Dedifferentiated amniotic fluid mesenchymal stem cell (primary cell): ENCODE data around the gene PPFIA4.
A peak's percentile ranks its signal among the peaks of the same experiment; 100 is the strongest.

Experiments used
- DNase-seq: peaks from one replicate; pipeline ENCODE4 v3.0.0-alpha.2; 2016; ENCODE audit errors: extremely low spot score

PPFIA4 gene

GRCh38 chr1:203099805-203100515 lies 73.7 kb downstream of the PPFIA4 start:
- DNase-seq: no peak

- DNase-seq: no peak
Observed at GRCh38 chr1:203100516-203100869, 74.2 kb downstream of the PPFIA4 start.

GRCh38 chr1:203101813-203102634 lies 75.7 kb downstream of the PPFIA4 start:
- no peak for DNase-seq

GRCh38 chr1:203103216-203103615 lies 76.9 kb downstream of the PPFIA4 start:
- DNase-seq: no peak

- DNase-seq: no peak
Observed at GRCh38 chr1:203103829-203104495, 77.7 kb downstream of the PPFIA4 start.

DNA sequence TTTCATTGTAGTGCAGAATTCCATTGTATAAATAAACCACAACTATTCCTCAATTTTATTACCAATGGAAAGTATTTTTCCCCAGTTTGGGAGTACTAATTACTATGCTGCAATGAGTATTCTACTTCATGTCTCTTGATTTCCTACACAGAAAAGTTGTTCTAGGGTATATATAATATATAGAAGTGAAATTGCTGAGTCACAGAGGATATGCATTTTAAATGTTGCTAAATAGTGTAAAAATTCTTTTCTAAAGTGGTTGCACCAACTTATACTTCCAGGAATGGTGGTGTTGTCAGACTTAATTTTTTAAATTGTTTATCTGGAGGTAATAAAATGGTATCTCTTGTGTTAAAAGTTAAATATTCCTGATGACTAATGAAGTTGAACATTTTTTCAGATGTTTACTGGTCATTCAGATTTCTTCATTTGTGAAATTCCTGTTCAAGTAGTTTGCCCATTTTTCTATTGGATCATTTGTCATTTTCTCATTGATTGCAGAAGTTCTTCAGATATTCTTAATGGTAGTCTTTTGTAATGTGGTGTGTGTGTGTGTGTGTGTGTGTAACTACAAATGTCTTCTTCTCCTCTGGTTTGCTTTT lies 78.6 kb downstream of the PPFIA4 start:
- DNase-seq: no peak

GRCh38 chr1:203112475-203112874 lies 86.2 kb downstream of the PPFIA4 start:
- no peak for DNase-seq

DNA sequence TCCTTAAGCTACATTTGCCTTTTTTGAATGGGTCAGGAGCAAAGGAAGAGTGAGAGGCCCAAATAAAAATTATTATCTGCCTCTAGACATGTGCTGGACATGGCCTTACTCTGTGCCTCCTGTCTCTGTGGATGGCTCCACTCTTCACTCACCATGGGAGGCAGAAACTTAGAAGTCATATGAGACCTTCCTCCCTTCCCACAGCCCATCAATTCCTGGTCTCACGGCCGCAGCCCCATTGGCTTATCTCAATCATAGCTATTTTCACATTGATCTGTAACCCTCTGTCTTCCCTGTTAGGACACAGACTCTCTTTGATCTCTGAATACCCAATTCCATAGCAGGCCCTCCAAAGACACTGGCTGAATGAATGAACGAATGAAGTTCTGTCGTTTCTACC lies 87.0 kb downstream of the PPFIA4 start:
- no peak for DNase-seq

- DNase-seq: no peak
Observed at GRCh38 chr1:203114202-203114601, 87.9 kb downstream of the PPFIA4 start.

DNA sequence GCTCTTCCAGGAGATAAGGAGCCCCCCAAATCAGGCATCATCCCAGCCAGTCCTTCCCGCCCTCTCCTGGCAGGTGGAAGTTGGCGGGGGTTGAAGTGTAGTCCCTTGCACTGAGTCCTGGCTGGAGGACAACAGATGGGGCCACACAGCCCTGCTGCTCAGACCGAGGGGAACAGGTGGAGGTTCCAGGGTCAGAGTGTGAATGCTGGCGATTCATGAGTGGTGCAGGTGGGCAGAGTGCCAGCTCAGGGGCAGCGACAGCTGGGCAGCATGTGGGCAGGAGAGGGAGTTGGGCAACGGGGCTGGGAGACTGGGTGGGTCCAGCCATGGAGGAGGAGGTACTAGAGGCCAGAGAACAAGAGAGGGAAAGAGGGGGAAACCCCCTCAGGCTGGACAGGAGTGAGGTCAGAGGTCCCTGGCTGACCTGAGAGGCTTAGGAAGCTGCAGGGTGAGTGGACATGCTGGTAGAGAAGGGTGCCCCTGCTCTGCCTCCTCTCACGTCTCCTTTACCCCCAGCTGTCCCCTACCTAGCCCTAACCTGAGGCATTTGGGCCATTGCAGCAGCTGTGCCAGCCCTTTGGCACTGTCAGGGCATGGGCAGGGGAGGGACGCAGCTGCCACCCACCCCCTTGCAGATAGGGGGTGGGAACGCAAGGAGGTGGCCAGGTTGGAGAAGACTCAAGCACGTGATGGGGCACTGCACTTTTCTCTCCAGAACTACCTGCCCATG lies 90.0 kb downstream of the PPFIA4 start:
- no peak for DNase-seq

- peak; percentile 54 for DNase-seq
Observed at GRCh38 chr1:203117611-203118575, 91.6 kb downstream of the PPFIA4 start.

DNA sequence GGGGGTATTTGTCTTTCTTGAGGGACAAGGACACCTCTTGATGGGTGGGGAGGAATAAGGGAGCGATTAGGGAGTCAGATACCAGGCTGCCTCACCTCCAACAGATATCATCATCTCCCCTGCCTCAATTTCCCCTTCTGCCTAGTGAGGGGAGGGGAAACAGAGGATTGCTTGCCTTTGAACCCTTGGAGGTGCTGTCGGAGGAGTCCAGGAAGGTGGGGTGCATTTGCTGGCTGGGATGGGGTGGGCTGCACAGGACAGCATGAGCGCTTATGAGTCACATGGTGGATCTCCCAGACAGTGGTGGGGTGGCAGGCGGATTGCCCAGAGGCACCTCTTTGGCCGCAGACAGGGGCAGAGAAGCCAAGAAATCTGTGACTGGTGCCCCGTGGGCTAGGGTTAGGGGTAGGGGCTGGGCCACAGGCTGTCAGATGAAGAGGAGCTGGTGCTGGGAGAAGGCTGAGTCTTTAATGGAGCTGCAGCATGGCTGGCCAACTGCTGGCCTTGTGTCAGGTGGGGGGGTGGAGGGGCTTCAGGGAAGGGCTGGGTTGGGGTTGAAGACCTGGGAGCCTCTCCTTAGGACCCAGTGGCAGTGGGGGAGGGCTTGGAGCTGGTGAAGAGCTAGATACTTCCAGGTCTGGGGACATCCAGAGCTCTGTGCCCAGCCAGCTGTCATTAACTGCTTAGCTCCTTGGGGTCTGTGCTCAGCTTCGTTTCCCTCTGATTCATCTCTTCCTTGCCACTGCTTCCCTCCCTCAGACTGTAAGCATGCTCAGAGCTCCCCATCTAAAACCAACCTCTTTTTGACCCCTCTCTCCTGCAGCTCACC lies 94.2 kb downstream of the PPFIA4 start:
- DNase-seq: no peak

DNA sequence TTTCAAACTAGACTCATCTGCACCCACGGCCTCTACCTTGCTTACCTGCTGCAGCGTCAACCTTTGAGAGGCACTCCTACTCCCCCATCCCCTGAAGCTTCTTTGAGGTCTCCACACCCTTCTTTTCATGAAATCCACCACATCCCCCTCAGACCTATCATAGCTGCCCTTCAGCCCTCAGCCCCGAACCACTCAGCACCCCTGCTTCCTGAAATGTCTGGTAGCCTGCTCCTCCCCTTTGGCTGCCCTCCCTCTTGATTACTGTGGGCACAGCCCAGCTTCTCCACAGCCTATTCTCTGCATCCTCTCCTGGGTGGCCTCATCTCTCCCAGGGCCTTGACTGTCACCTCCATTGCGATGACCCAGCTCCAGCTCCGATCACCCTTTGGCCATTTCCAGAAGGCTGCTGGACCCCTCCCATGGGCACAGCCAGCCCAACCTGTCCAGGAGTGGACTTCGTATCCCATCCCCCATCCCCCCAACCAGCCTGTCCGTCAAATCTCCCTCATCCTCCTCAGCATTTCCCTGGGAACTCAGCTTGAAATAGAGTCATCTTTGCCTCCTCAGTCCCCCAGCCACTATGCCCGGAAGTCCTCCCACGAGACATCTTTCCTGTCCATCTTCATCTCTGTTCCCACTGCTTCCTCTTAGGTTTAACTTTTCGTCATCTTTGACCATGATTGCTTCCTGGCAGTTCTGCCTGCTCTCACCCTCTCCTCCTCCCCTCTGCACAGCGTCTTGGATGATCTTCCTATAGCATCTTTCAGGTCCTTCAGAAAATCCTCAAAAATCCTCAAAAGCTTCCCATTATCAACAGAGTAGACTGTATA lies 95.1 kb downstream of the PPFIA4 start:
- no peak for DNase-seq

GRCh38 chr1:203122159-203122558 lies 95.9 kb downstream of the PPFIA4 start:
- no peak for DNase-seq

GRCh38 chr1:203124011-203124410 lies 97.7 kb downstream of the PPFIA4 start:
- DNase-seq: no peak

- no peak for DNase-seq
Observed at GRCh38 chr1:203124546-203125317, 98.4 kb downstream of the PPFIA4 start.

- peak; percentile 23 for DNase-seq
Observed at GRCh38 chr1:203126151-203126865, 100.0 kb downstream of the PPFIA4 start.
